ENCODE measurements around the gene KCNJ9. TPM values are rescaled to one million over a fixed set of nuclear protein-coding genes. Genes with fewer than 3 reads are reported as not detected.

The KCNJ9 gene
- polyA plus RNA-seq, 3 donors, result not detected

DNA sequence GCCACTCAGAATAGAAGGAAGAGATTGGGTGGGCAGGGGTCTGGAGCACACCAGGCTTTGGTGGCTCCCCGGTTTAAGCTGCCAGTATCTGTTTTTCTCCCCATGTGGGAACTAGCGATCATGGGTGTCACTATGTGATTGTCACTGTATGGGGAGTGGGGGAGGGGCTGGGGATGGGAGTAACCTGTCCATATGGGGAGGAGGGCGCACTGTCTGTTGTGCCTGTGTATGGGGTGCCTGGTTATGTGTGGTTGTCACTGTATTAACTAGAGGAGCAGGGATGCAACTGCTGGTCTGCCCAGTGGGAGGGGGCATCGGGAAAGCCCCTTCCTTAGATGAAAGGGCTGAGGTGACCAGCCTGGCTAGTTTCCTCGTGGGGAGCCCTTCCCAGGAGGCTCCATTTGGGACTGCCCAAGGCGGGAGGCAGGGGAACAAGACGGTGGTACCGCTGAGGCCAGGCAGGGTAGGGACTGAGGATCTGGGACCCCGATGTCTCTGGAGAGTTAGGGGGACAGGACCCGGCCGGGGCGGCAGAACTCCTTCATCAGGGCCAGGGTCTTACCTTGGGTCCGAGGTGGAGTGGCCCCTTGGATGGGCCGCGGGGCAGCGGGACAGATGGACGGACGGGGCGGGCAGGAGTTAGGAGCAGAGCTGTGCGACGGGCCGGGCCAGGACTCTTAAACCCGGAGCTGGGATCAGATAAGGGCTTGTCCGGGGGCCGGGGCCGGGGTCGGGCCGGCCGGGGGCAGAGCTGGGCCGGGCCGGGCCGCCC lies 11.7 kb upstream of the KCNJ9 start, which contains the start of gene KCNJ10:
Gene KCNJ10, minus strand, starts transcription at position 701 of the 772 bp plus-strand sequence. CDS start 27,628 bp downstream, outside the sequence.
- peaks cover 16 to 31% of the 10 kb centered on the region in 2 donors for H3K4me1 ChIP-seq (ENCODE audit: control insufficient read depth in 1 of 2, insufficient read depth in 2 of 2, low read length in 2 of 2)
- no peaks in the 10 kb centered on the region for H3K79me2 ChIP-seq (ENCODE audit: insufficient read depth, low read length)
- H3K4me1 Mint-ChIP-seq, result peaks cover 20% of the 10 kb centered on the region
- H3K27me3 ChIP-seq (ENCODE audit: control insufficient read depth in 2 of 2, insufficient read depth in 2 of 2, low read length in 2 of 2), result peaks cover 14 to 29% of the 10 kb centered on the region in 2 donors
- peak within 1 kb of the TSS; percentile 94 to 99 for H3K4me3 Mint-ChIP-seq
- H3K36me3 ChIP-seq (replicated peaks in 1 of 2; ENCODE audit: control insufficient read depth in 1 of 2, insufficient read depth in 2 of 2, low read length in 2 of 2), result no peaks in the 10 kb centered on the region
- no peaks in the 10 kb centered on the region for H3K9me3 ChIP-seq (replicated peaks in 1 of 2; ENCODE audit: control insufficient read depth in 1 of 2, insufficient read depth in 1 of 2, low read length in 2 of 2)
- no peak within 1 kb of the TSS for H3K27ac ChIP-seq (ENCODE audit: low read depth in 1 of 2, low read length in 2 of 2)
- peak within 1 kb of the TSS; percentile 30 for H3K9ac ChIP-seq (ENCODE audit: insufficient read depth, low read length, poor library complexity, severe bottlenecking)
- H3K27me3 Mint-ChIP-seq (ENCODE audit: low read depth in 3 of 3), result peaks cover 32 to 48% (median 46%) of the 10 kb centered on the region in 3 donors
- DNase-seq, result no peak
- peak within 1 kb of the TSS in 4 of 7 donors; percentile 19 to 58 (median 48) for H3K27ac Mint-ChIP-seq
- 14% methylated on average over 31 of the region's 32 CpGs for WGBS (ENCODE audit: insufficient coverage)
- H3K4me2 ChIP-seq (replicated peaks; ENCODE audit: extremely low read depth, low read length, poor library complexity, severe bottlenecking), result peak within 1 kb of the TSS; percentile 79
- peak within 1 kb of the TSS; percentile 46 to 76 (median 52) for H3K4me3 ChIP-seq (replicated peaks in 1 of 3; ENCODE audit: low read depth in 2 of 3, low read length in 3 of 3)
- H3K9me3 Mint-ChIP-seq, result peaks cover 0 to 8% (median 2%) of the 10 kb centered on the region in 7 donors
- no peak for TF ChIP-seq CTCF (IDR thresholded peaks at IDR 0.05)
- intact Hi-C loops (cut with micrococcal nuclease), result no loop called here
- H2AFZ ChIP-seq (ENCODE audit: insufficient read depth, low read depth, low read length, poor library complexity, severe bottlenecking), result peak within 1 kb of the TSS; percentile 70
- H4K20me1 ChIP-seq (ENCODE audit: insufficient read depth, low read length), result no peaks in the 10 kb centered on the region
- peaks cover 0 to 17% of the 10 kb centered on the region in 2 donors for H3K36me3 Mint-ChIP-seq

- no peak for TF ChIP-seq CTCF (IDR thresholded peaks at IDR 0.05)
- Histone ChIP-seq H3K9ac (ENCODE audit: insufficient read depth, low read length, poor library complexity, severe bottlenecking) (peak overlapping the region; percentile 30), H3K4me3 (replicated peaks in 1 of 3; ENCODE audit: low read depth in 2 of 3, low read length in 3 of 3) (peak overlapping the region; percentile 46 to 76 (median 52)), H3K4me1 (ENCODE audit: control insufficient read depth in 1 of 2, insufficient read depth in 2 of 2, low read length in 2 of 2) (peaks cover 22 to 37% of the 10 kb centered on the region in 2 donors), H3K79me2 (ENCODE audit: insufficient read depth, low read length) (no peaks in the 10 kb centered on the region), H3K36me3 (replicated peaks in 1 of 2; ENCODE audit: control insufficient read depth in 1 of 2, insufficient read depth in 2 of 2, low read length in 2 of 2) (no peaks in the 10 kb centered on the region), H2AFZ (ENCODE audit: insufficient read depth, low read depth, low read length, poor library complexity, severe bottlenecking) (peak overlapping the region; percentile 70), H3K27me3 (ENCODE audit: control insufficient read depth in 2 of 2, insufficient read depth in 2 of 2, low read length in 2 of 2) (peaks cover 14 to 29% of the 10 kb centered on the region in 2 donors), H3K4me2 (replicated peaks; ENCODE audit: extremely low read depth, low read length, poor library complexity, severe bottlenecking) (peak overlapping the region; percentile 79), H3K9me3 (replicated peaks in 1 of 2; ENCODE audit: control insufficient read depth in 1 of 2, insufficient read depth in 1 of 2, low read length in 2 of 2) (no peaks in the 10 kb centered on the region), H4K20me1 (ENCODE audit: insufficient read depth, low read length) (no peaks in the 10 kb centered on the region), H3K27ac (ENCODE audit: low read depth in 1 of 2, low read length in 2 of 2) (no peak overlapping the region)
- peak; percentile 49 to 59 (median 51) for DNase-seq
- intact Hi-C loops (cut with micrococcal nuclease), result no loop called here
- peaks cover 0 to 17% of the 10 kb centered on the region in 2 donors for H3K36me3 Mint-ChIP-seq
- H3K4me3 Mint-ChIP-seq, result peak overlapping the region; percentile 94 to 99
- peaks cover 32 to 48% (median 45%) of the 10 kb centered on the region in 3 donors for H3K27me3 Mint-ChIP-seq (ENCODE audit: low read depth in 3 of 3)
- H3K4me1 Mint-ChIP-seq, result peaks cover 28% of the 10 kb centered on the region
- 0% methylated on average over 37 of the region's 46 CpGs for WGBS (ENCODE audit: insufficient coverage)
- H3K9me3 Mint-ChIP-seq, result peaks cover 0 to 8% (median 2%) of the 10 kb centered on the region in 7 donors
- peak overlapping the region in 4 of 7 donors; percentile 19 to 58 (median 48) for H3K27ac Mint-ChIP-seq
These were observed 10.8 kb upstream of the KCNJ9 start for GRCh38 chr1:160070243-160071163.

Measured in CD14-positive monocyte (primary cell).